HG03442 (cell line): ENCODE results near the gene DTNBP1.

Source experiments
- ATAC-seq: cut with Tn5 transposase; IDR thresholded peaks from one replicate; pipeline ENCODE4 v1.9.1; 2021; ENCODE audit warnings: mild to moderate bottlenecking, moderate library complexity; ENCODE audit not compliant: unreplicated experiment

DTNBP1 gene

DNA sequence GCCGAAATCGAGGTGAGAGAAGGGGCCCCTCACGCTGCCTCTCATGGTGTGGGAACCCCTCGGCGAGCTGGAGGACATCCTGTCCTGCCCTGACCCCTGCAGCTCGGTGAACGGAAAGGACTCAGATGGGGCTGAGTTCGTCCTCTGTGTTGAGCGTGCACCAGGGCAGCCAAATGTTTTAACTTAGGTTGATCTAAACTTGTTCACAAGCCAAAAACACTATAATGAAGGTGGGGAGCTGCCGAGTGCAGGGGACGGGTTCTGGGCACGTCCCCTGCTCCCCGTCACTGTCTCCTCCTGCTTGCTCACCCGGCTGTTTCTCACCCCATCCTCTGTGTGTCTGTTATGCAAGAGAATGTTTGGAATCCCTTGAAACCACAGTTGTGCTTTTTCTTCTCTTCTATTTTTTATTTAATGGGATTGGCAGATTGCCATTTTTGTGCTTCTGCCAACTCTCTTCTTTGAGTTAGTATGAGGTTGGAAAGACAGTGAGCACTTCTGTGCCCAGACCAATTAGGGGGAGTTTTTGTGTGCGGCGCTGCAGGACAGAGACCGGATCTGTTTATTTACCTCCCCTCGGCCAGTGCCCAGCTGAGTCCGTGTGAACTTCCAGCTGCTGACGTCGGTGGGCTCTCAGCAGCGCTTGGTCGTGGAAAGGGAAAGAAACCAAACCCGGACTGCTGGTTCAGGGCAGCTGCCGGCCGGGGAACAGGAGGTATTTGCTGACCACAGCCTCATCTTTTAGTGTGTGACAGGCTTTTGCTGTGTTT is 158.1 kb downstream of the DTNBP1 start:
- ATAC-seq: no peak

DNA sequence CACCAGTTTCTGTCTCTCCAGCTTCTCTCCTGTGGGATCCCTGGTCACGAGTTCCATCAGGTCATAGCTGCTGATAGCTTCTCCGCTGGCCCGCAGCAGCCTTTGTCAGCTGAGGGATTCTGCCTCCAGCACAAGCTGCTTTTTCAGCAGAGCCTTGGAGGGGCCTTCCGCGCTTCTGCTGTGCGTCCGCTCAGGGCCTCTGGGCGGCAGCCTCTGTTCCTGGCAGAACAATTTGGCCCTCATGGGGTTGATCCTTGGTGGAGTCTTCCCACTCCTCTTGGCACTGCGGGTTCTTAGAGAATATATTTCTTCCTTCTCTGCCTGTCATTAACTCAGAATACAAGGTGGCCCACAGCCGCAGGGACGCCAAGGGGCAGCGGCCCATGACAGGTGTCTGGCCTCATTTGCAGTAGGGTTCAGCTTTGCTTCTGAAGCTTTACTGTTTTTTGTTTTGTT is 158.8 kb downstream of the DTNBP1 start:
- ATAC-seq: no peak

DNA sequence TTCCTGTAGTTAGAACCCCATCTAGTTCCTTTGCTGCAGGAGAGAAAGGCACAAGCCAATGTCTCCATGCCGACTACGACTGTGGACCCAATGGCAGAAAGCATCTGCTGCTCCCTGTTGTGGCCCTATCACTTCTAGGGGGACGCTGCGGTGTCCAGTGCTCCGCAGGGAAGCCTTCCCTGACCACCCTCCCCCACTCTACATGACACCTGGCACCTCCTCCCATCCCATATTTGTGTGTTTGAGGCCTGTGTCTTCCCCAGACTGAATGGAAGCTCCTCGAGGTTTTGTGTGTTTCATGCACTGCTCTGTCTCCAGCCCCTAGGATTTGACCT is 159.5 kb downstream of the DTNBP1 start:
- no peak for ATAC-seq

DNA sequence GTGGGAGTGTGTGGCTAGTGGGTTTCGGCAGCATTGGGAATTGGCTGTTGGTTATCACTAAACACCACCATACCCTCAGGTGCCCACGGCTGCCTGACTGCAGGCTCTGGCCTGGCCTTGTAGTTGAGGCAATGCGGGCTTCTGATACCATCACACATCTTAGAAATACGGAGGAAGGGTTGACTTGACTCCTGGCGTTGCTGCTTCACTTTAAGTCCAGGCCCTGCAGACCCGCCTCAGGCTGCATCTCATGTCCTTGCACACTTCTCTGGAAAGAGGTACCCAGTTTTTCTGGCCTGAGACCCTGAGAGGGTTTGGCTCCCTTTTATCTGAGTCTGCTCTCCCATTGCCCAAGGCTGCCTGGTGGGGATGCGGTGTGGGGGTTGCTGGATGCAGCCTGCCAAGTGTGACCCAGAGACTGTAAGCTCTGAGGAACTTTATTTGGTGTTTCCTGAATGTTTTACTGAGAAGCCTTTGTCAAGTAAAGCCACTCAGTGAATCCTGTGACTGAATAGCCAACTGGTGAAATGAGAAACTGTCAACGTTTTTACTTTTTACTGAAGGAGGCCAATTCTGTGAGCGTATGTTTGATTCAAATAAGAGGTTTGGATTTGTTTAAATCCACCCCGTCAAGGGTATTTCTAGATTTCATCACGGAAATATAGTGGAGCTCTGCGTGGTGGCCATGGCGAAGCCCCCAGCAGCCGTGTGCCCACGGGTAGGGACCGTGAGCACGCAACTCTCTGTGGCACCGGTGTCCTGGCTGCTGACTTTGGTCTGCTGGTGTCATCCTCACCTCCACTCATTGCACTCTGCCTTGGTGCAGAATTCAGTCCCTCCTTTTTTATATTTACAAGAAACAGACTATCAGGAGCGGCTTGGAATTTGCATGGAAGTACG is 160.1 kb downstream of the DTNBP1 start:
- no peak for ATAC-seq

GRCh38 chr6:15501826-15502445 is 160.9 kb downstream of the DTNBP1 start:
- no peak for ATAC-seq

DNA sequence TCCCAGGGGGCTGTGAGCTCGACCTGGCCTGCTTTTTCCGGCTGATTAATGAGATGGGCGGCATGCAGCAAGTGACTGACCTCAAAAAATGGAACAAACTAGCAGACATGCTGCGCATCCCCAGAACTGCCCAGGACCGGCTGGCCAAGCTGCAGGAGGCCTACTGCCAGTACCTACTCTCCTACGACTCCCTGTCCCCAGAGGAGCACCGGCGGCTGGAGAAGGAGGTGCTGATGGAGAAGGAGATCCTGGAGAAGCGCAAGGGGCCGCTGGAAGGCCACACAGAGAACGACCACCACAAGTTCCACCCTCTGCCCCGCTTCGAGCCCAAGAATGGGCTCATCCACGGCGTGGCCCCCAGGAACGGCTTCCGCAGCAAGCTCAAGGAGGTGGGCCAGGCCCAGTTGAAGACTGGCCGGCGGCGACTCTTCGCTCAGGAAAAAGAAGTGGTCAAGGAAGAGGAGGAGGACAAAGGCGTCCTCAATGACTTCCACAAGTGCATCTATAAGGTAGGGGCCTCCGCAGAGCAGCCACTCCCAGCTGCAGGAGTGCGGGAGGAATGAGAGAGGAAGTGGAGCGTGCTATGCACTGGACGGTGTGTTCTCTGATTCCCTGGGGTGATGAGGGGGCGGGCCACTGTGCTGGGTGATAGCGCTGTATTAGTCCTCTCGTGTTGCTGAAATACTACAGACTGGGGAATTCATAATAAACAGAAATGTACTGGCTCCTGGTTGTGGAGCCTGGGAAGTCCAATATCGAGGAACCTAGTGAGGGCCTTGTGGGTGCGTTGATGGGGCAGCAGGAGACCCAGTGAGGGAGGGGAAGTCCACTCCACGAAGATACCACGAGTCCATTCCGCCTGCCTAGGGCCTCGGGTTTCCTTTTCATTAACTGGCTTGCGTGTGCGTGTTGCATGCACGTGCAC is 161.7 kb downstream of the DTNBP1 start:
- ATAC-seq: no peak

DNA sequence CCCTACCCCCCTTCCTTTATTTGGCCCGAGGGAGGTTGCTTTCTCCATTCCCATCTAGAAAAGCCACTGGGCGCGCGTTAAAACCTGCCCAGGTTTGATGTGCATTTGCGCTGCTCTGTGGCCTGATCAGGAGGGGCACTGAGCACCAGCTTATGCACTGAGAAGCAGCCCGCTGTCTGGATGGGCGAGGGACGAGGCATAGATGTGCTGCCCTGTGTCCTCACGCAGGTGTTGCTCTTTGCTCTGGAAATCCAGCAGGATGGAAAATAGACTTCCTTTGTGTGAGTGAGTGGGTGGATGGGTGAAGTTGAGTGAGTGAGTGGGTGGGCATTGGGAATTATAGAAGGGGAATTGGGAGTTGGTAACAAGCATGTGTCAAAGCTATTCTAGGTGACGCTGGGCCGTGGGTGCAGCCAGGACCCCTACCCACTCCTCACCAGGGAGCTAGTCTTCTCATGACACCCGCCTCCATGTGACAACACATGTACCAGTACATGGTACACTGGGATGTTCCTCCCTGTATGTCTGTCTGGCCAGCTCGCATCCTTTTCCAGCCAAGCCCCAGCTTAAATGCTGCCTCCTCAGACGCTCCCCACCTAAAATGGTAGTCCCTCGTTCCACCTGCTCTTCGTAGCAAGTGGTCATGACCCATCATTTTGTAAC is 162.6 kb downstream of the DTNBP1 start:
- ATAC-seq: no peak

- ATAC-seq: no peak
These were observed 163.2 kb downstream of the DTNBP1 start for GRCh38 chr6:15499591-15499990.

- ATAC-seq: no peak
These were observed 163.7 kb downstream of the DTNBP1 start for GRCh38 chr6:15499125-15499524.

DNA sequence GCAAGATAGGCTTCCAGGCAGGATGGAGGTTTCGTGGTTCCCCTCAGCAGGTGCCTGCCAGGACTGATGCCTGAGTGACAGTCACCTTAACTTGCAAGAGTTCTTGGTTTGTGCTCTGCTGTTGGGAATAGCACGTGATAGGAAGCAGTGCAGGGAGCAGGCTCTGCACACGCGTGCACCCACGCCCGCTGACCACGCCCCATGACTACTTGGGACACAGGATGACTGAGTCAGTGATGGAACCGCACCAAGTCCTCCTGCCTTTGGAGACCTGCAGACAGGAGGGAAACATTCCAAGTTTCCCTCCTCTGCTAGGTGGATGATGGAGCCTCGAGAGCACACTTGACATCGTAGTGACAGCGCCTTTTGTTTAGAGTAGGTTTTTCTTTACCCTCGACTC is 164.2 kb downstream of the DTNBP1 start:
- ATAC-seq: no peak

- no peak for ATAC-seq
These were observed 166.3 kb downstream of the DTNBP1 start for GRCh38 chr6:15496345-15497131.

DNA sequence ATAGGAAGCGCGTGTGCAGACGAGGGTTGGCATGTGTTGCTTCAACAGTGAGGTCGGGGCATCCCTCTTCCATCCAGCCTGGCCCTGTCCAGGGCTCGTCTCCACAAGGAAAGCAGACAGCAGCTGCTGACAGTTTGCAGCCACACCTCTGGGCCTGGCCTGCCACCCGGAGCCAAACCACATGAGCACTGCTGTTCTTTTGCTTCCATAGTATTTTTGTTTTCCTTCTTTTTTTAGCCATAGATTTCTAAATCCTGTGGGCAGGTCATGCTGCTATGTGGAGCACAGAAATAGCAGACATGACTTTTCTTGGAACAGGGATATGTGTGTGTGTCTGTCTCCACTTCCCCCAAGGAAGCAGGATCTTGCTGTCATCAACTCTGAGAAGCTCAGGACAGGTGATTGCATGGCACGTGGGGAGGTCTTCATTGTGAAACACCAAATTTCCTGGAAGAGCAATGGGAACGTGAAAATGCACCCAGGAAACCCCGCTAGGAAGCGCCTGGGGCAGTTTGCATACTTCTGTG is 167.4 kb downstream of the DTNBP1 start:
- no peak for ATAC-seq

GRCh38 chr6:15493437-15494168 is 169.2 kb downstream of the DTNBP1 start:
- no peak for ATAC-seq

DNA sequence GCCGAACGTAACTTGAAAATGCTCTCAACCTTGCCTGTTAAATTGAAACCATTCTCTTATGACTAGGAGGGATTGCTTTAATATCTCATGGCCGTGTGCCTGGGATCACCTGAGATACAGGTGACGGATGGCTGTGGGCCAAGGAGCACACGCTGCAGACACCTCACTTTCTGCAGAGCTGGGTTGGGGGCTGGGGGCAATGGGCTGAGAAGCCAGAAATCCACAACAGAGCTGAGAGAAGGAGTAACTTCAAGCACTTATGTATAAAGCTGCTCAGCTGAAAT is 170.9 kb downstream of the DTNBP1 start:
- no peak for ATAC-seq

DNA sequence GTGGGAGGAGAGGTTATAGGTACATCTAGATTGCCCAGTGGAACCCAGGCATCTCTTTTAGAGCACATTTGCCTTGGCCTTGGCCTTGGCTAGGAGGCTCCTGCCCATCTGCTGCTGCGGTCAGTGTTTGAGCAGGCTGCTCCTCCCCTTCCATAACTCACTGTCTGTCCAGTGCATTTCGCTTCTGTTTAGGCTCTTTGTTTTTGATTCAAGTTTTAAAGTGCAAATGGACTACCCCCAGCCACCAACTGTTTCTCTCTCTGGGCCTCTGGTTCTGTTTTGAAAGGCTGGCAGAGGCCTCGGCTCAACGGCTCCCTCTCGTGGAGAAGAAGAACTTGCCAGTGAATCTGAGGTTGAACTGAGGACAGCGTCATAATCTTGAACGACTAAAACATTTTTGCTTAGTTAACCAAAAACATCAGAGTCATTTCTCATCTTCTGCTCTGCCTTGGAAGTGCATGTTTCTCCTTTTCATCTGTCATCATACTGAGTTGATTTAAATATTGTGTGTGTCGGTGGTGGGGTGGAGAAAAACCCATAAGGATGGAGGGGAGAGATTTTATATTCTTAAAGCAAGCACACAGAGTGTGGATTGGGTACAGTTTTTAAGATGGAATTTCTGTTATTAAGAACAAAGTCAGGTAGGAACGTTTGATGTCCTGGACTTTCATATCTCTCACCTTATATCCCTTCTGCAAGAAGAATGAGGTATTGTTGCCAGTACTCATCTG is 171.4 kb downstream of the DTNBP1 start:
- ATAC-seq: peak; percentile 42

GRCh38 chr6:15490242-15491100 is 172.4 kb downstream of the DTNBP1 start:
- ATAC-seq: no peak
